Stimulated activated naive CD4-positive, alpha-beta T cell (primary cell): ENCODE results near the gene PRKCD.
A peak's percentile ranks its signal among the peaks of the same experiment; 100 is the strongest.

Source experiments
- DNase-seq, 6 experiments: peaks; one replicate each; lab custom pipeline; 2025; lab: John Stamatoyannopoulos, UW

The PRKCD gene

GRCh38 chr3:53217175-53217574 lies 56.2 kb downstream of the PRKCD start:
- no peak for DNase-seq

- no peak for DNase-seq
Observed at GRCh38 chr3:53218131-53218530, 57.1 kb downstream of the PRKCD start.

GRCh38 chr3:53219895-53220483 lies 59.0 kb downstream of the PRKCD start:
- peak; percentile 31 to 68 (median 45) for DNase-seq

GRCh38 chr3:53221345-53221744 lies 60.3 kb downstream of the PRKCD start:
- no peak for DNase-seq

- no peak for DNase-seq
Observed at GRCh38 chr3:53221827-53222182, 60.8 kb downstream of the PRKCD start.

- DNase-seq = no peak
Observed at GRCh38 chr3:53222183-53222901, 61.3 kb downstream of the PRKCD start.

- DNase-seq = no peak
Observed at GRCh38 chr3:53223025-53223424, 62.0 kb downstream of the PRKCD start.

- DNase-seq = no peak
Observed at GRCh38 chr3:53223541-53223966, 62.5 kb downstream of the PRKCD start.

- DNase-seq = no peak
Observed at GRCh38 chr3:53224026-53224425, 63.0 kb downstream of the PRKCD start.

GRCh38 chr3:53224536-53224935 lies 63.5 kb downstream of the PRKCD start:
- DNase-seq = no peak

GRCh38 chr3:53225181-53225580 lies 64.2 kb downstream of the PRKCD start:
- no peak for DNase-seq

GRCh38 chr3:53225651-53226050 lies 64.6 kb downstream of the PRKCD start:
- no peak for DNase-seq

GRCh38 chr3:53226142-53226840 lies 65.3 kb downstream of the PRKCD start:
- no peak for DNase-seq

GRCh38 chr3:53226841-53227407 lies 65.9 kb downstream of the PRKCD start:
- no peak for DNase-seq

- DNase-seq = no peak
Observed at GRCh38 chr3:53227993-53228885, 67.2 kb downstream of the PRKCD start.

GRCh38 chr3:53229171-53229570 lies 68.2 kb downstream of the PRKCD start:
- DNase-seq = no peak

GRCh38 chr3:53229606-53230005 lies 68.6 kb downstream of the PRKCD start:
- DNase-seq = no peak

GRCh38 chr3:53230041-53230621 lies 69.1 kb downstream of the PRKCD start:
- DNase-seq = no peak

- DNase-seq = no peak
Observed at GRCh38 chr3:53230789-53231188, 69.8 kb downstream of the PRKCD start.

GRCh38 chr3:53231532-53232511 lies 70.8 kb downstream of the PRKCD start:
- no peak for DNase-seq
